Occipital lobe (tissue), 3 donors: Measurements from ENCODE around the gene RAB10. TPM values are rescaled to one million over a fixed set of nuclear protein-coding genes. Genes with fewer than 3 reads are reported as not detected.

Source experiments
- DNase-seq: peaks from one replicate; lab custom pipeline; 2025; lab: John Stamatoyannopoulos, UW
- small RNA-seq: library from RNA; depleted of rRNA; stranded (forward); fragments of <200 nt; gene quantifications from one replicate; pipeline ENCODE3, GENCODE V24; 2014
- total RNA-seq: library from RNA; depleted of rRNA; stranded (reverse); fragments of >200 nt; gene quantifications from one replicate; pipeline ENCODE4 v1.2.3, GENCODE V29; 2014

Gene RAB10
- total RNA-seq, 1 donor from 2014 or later: 162 TPM

- no peak for DNase-seq
Observed at GRCh38 chr2:26178746-26179436, 145.0 kb downstream of the RAB10 start.

- no peak for DNase-seq
Observed at GRCh38 chr2:26179446-26179913, 145.6 kb downstream of the RAB10 start.

GRCh38 chr2:26182441-26182840 lies 148.6 kb downstream of the RAB10 start:
- DNase-seq: no peak

GRCh38 chr2:26182887-26183630 lies 149.2 kb downstream of the RAB10 start:
- no peak for DNase-seq

GRCh38 chr2:26184121-26184520 lies 150.2 kb downstream of the RAB10 start:
- no peak for DNase-seq

- DNase-seq: no peak
Observed at GRCh38 chr2:26184555-26185303, 150.8 kb downstream of the RAB10 start.

- no peak for DNase-seq
Observed at GRCh38 chr2:26185304-26185928, 151.5 kb downstream of the RAB10 start.

- no peak for DNase-seq
Observed at GRCh38 chr2:26185954-26186770, 152.3 kb downstream of the RAB10 start.

Small RNA genes lying within 50 kb of the gene (small RNA-seq; reads per million reads assigned to genes)
- gene RNU6-942P: not detected
- gene UQCRHP2: not detected

Other genes with a start within 250 kb of the RAB10 start
- gene ASXL2, start 155.6 kb upstream of the RAB10 start, total RNA-seq: 4.7 TPM
- gene KIF3C, start 51.6 kb upstream of the RAB10 start, total RNA-seq: 94.2 TPM
- 7.0 TPM for gene GAREM2, start 139.0 kb downstream of the RAB10 start, total RNA-seq
- gene HADHA, start 210.5 kb downstream of the RAB10 start, total RNA-seq: 89.1 TPM
- gene HADHB, start 210.9 kb downstream of the RAB10 start, total RNA-seq: 41.8 TPM